Measurements from ENCODE around the gene CYB5R4.
"Not testable (repeated sequence)": the region's sequence is repeated elsewhere in the genome, so short reads cannot be mapped to it uniquely, and the experiment has no call there.

Gene CYB5R4

DNA sequence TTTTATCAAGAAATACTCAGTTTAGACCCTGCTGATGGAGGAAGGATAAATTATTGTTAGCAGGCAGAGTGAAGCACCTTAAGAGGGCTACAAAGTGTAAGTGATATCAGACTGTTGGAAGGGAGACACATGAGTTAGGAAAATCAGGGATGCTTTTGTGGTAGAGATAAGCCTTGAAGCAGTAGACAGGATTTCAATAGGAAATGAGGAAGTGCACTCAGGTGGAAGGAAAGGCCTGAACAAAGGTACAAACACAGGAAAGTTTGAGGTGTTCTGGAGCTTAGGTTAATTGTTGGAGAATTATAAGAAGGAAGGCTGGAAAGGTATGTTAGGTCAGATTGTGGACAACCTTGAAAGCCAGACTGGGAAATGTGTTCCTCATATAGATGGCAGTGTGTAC, 7.6 kb downstream of the CYB5R4 start:
- DNase-seq = no peak

DNA sequence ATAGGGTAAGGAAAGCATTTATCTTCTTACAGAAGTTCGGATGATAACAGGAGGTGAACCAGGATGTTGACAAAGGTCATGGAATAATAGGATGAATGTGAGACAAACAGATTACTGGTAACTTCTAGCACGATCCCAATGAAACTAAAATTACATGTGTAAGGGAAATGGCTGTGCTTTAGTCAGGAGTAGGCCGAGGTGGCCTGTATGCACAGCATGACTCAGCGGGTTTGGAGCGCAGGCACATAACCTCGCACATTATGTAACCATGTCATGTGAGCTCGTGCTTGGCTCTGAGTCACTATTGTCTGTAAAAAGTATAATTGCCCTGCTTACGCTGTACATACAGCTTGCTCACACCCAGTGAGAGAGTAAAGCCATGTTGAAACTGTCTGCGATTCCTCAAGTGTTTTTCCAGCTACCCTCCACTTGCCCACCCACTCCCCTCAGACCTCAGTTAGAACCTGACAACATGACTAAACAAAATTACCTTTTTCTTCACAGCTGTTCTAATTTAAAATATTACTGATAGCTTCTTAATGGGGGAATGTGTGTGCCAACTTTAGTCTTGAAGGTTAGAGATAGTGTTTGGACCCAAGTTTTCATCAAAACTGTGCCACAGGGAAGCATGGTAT, 8.2 kb downstream of the CYB5R4 start:
- peak; percentile 67 for DNase-seq

- no peak for DNase-seq
Measured at GRCh38 chr6:83868639-83869038, 9.2 kb downstream of the CYB5R4 start.

GRCh38 chr6:83870649-83871048, 11.2 kb downstream of the CYB5R4 start:
- no peak for DNase-seq

DNA sequence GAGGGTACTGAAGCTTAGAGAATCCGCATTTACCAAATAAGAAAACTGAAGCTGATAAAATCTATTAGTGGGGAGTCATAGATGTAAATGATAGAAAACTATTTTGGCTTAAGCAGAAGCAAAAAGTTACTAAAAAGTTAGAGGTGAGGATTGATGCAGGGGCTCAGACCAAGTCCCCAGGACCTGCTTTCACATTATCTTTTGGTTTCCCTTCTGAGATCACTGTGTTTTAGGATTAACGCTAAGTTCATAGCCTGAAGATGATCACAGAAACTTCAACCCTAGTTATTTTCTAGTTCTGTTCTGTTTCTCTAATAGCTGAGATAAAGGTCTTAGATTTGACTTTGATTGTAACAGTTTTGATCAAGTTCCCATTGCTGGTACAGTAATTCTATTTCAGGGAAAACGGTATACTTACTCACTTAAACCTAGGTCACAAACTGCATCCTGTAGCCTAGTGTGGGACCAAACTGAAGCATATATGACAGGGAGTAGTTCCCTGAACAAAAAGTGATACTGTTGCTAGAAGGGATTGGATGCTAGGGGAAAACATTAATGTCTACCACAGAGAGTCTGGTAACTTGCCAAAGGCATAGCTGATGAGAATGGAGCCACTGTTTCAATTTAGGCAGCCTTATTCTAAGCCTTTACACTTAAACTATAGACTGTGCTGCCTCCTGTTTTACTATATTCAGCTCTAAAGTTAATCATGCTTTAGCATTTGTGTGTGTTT, 13.1 kb downstream of the CYB5R4 start:
- peak; percentile 44 for DNase-seq

DNA sequence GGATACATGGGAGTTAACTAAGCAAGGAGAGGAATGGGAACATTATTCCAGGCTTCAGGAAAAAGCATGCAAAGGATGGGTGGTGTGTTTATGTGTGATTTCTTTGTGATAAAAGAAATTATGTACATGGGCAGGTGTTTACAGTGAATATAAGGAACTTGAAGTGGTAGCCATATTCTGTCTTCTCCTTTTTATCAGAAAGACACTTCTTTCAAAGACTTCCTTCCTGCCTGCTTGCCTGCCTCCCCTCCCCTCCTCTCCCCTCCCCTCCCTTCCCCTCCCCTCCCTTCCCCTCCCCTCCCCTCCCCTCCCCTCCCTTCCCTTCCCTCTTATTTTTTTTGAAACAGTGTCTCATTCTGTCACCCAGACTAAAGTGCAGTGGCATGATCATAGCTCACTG, 14.4 kb downstream of the CYB5R4 start:
- peak; percentile 77 for DNase-seq

GRCh38 chr6:83875843-83876242, 16.4 kb downstream of the CYB5R4 start:
- no peak for DNase-seq

DNA sequence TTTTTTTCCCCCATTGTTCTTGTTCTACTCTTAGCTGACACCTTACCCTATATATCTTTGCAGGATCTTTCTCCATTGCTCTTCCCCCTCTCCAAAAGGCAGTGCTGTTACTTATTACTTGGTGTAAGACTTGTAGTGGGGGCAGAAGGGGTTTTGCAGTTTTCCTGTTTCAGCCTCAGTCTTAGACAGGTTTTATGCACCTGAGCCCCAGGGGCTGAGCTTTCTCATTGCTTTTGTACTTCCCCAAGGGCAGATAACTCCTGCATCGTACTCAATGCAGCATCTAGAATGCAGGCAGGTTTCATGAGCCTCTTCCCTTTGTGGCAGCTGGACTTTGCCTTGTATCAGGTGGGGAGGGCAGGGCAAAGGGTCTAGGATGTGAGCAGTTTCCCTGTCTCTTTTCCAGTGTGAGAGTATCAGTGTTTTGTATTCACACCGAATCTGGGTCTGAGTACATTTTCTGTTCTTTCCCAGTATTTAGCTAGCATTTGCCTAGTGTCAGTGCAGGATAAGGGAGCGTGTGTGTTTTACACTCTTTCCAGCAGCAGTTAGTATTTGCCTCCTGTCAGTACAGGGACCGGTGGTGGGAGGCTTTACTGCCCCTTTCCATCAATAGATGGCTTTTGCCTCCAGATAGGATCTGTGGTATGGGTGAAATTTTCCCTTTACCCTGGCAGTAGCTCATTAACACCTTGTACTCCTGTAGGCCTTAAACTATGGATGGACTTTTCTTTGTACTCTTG, 19.6 kb downstream of the CYB5R4 start:
- no peak for DNase-seq

DNA sequence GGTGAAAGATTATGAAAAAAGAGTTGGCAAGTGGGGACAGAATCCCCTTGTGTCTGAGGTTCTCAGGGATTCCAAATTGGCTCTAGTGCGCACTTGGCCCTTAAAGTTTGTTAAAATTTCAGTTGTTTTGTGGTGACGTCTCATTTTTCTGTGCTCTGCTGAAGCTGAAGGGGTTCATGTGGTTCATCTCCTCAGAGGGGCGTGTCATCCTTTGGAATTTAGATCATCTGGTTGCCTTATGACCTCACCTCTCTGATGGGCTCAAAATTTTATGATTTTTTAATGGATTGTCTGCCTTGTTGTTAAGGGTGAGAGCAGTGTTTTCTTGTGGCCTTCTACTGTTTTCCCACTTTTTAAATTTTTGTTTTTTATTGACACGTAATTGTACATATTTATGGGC, 20.3 kb downstream of the CYB5R4 start:
- no peak for DNase-seq

DNA sequence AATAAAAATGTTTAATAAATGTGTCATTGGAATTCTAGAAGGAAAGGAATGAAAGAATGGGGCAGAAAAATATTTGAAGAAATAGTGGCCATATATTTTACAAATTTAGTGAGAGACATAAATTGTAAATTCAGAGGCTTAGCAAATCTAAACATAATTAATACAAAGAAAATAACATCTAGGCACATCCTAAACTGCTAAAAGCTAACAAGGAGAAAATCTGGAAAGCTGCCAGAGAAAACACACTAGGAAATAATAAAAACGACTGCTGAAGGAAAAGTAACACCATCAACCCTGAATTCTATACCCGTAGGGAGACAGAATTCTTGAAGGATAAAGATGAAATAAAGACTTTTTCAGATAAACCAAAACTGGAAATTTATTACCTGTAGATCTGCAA, 23.8 kb downstream of the CYB5R4 start:
- no peak for DNase-seq

DNA sequence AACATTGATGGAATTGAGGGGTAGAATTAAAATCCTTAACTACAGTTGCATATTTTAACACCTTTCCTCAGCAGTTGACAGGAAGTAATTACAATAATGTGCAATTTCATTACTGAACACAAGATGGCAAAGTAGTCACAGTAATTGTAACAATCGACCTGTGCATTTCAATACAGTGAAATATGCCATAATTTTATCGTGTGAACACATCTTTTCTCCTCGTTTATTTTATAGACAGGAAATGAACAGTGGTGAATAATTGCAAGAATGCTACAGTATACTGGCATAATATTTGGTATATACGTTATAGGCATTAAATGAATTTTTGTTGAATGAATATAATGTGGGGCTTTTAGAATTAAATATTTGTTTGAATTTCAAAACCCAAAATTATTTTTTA, 25.0 kb downstream of the CYB5R4 start:
- peak; percentile 87 for DNase-seq

GRCh38 chr6:83885984-83886383, 26.5 kb downstream of the CYB5R4 start:
- no peak for DNase-seq

GRCh38 chr6:83889621-83890020, 30.1 kb downstream of the CYB5R4 start:
- no peak for DNase-seq

- DNase-seq = no peak
Measured at GRCh38 chr6:83890520-83890919, 31.0 kb downstream of the CYB5R4 start.

DNA sequence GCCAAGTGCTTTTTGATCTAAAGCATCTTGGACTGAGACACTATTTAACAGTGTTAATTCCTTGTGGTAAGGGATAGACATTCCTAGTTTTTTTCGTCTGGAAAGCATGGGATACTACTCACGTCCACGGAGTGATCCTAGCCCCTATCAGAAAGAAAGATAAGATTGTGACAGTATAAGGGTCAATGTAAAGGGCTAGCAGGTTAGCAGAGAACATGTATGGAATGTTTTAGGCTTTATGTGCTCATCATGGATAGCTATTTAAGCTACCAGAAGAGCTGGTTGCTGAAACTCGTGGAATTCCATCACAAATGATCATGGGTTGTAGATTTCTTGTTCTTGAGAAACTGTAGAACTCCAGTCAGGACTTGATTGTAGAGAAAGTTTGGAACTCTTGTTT, 32.1 kb downstream of the CYB5R4 start:
- DNase-seq = no peak

DNA sequence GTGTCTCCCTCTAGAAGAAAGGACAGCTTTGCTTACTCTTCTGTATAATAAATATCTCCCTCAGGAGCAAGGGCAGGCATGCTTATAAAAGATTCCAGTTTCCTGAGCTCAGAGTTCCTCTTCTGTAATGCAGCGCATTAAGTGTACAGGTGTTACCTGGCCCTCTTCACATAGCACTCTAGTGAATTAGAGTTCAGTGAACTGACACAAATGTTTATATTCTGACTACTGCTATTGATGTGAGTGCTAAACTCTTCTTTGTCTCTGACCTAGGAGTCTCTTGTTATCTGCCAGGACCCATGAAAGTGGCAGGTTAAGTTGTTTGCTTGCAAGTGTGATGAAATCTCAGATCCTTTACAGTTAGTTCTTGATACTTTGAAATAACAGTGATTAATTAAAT, 33.5 kb downstream of the CYB5R4 start:
- DNase-seq = no peak

GRCh38 chr6:83897094-83897493, 37.6 kb downstream of the CYB5R4 start:
- DNase-seq = not testable (repeated sequence)

DNA sequence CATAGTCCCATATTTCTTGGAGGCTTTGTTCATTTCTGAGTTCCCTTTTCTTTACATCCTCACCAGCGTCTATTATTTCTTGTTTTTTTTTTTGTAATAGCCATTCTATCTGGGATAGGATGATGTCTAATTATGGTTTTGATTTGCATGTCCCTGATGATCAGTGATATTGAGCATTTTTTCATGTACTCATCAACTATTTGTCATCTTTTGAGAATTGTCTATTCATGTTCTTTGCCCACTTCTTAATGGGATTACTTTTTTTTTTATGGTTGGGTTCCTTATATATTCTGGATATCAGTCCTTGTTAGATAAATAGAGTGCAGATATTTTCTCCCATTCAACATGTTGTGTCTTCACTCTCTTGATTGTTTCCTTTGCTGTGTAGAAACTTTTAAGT, 42.1 kb downstream of the CYB5R4 start:
- no peak for DNase-seq

DNA sequence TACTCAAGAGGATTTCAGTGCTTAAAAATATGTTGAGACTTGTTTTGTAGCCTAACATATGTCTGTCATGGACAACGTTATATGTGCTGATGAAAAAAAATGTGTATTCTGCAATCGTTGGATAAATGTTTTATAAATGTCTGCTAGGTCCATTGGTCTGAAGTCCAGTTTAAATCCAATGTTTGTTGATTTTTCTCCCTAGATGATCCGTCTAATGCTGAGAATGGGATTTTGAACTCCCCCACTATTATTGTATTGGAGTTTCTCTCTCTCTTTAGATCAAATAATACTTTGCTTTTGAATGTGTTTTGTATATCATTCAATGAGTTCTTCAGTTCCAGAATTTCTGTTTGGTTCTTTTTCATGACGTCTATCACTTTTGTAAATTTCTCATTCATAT, 44.9 kb downstream of the CYB5R4 start:
- no peak for DNase-seq

DNA sequence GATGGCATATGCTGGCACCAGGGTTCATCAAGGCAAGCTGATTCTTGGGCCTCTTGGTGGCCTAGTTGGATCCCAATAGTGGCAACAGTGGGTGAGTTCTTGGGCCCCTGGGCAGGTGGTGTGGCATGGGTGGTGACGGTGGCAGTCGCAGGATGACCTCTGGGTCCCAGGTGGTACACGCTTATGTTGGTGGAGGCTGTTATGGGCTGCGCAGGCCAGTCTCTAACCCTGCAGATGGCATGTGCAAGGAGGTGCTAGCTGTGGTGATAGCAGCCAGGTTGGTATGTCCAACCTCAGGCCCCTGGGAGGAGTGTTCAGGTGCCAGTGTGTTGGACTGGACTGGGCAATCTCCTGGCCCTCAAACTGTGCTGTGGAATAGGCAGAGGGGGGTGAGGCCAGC, 46.2 kb downstream of the CYB5R4 start:
- DNase-seq = no peak

DNA sequence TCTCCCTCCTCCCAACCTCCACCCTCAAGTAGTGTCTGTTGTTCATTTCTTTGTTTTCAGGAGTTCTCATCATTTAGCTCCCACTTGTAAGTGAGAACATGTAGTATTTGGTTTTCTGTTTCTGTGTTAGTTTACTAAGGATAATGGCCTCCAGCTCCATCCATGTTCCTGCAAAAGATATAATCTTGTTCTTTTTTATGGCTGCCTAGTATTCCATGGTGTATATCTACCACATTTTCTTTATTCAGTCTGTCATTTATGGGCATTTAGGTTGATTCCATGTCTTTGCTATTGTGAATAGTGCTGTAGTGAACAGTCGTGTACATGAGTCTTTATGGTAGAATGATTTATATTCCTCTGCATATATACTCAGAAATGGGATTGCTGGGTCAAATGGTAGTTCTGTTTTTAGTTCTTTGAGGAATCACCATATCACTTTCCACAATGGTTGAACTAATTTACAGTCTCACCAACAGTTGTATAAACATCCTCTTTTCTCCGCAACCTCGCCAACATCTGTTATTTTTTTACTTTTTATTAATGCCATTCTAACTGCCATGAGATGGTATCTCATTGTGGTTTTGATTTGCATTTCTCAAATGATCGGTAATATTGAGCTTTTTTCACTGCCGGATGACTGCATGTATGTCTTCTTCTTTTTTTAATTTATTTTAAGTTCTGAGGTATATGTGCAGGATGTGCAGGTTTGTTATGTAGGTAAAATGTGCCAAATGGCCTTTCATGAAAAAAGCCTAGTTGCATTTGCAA, 48.3 kb downstream of the CYB5R4 start:
- peak; percentile 10 for DNase-seq

GRCh38 chr6:83908813-83909212, 49.3 kb downstream of the CYB5R4 start:
- no peak for DNase-seq

DNA sequence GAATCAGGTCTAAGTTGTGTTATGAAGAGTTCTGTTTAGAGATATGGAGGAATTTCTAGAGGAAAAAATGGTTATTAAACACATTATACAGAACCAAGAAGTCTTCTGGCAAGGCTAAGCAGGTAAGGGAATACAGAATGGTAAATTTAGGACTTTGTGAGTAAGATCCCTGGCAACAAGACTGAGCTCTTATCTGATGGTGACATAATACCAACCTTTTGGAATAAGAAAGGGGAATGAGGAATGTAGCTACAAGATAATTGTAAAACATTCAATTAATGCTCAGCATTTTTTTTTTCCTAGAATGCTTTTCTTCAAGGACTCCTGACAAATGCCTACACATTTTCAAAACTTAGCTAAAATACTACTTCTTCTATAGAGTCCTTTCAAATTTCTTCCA, 51.8 kb downstream of the CYB5R4 start:
- no peak for DNase-seq

Measured in hematopoietic multipotent progenitor cell treated with erythropoietin and hydrocortisone succinate and interleukin-3 and kit ligand, for 4 days (in vitro differentiated cells).